Tibial artery (tissue), 4 donors: ENCODE measurements around the gene ITPR1.

ENCODE experiments used
- DNase-seq, 2 donors: peaks; one replicate each; pipeline ENCODE4 v3.0.0-alpha.2; 2019
- H3K27ac ChIP-seq, 2 donors: fragments of 200-600 bp; sonication (generic) in 1 of 2; 1 replicate in 1 of 2; 2 replicates in 1 of 2; pipeline ENCODE4 v1.5.1; 2018 to 2019; ENCODE audit warnings: mild to moderate bottlenecking in 1 of 2
- H3K27me3 ChIP-seq, 2 donors: fragments of 200-600 bp; sonication (generic) in 1 of 2; one replicate each; pipeline versions ENCODE4 v1.5.1 to v1.6.0; 2016 to 2019
- H3K36me3 ChIP-seq, 3 donors: fragments of 200-600 bp; sonication (generic) in 2 of 3; one replicate each; pipeline ENCODE4 v1.5.1; 2016 to 2019; ENCODE audit warnings: mild to moderate bottlenecking in 2 of 3
- H3K4me1 ChIP-seq, 4 donors: fragments of 200-600 bp; sonication (generic) in 2 of 4; 1 replicate in 3 of 4; 2 replicates in 1 of 4; pipeline ENCODE4 v1.5.1; 2016 to 2019
- H3K4me3 ChIP-seq, 2 donors: fragments of 200-600 bp; sonication (generic) in 1 of 2; 1 replicate in 1 of 2; 2 replicates in 1 of 2; pipeline ENCODE4 v1.5.1; 2018 to 2019; ENCODE audit warnings: mild to moderate bottlenecking in 2 of 2
- H3K9me3 ChIP-seq, 3 donors: fragments of 200-600 bp; sonication (generic) in 1 of 3; one replicate each; pipeline ENCODE4 v1.5.1; 2016 to 2019
- CTCF ChIP-seq, 2 experiments: fragments of 200-600 bp in 1 of 2; fragments of 450-650 bp in 1 of 2; IDR thresholded peaks; one replicate each; pipeline ENCODE4 v1.5.1; 2017 to 2019; ENCODE audit warnings: antibody characterized with exemption in 2 of 2, mild to moderate bottlenecking in 1 of 2, moderate library complexity in 1 of 2
- intact Hi-C: fragments of 100-400 bp; cut with DNase I; formaldehyde crosslinking; loops from one replicate; pipeline ENCODE4 v1.15.0; 2023; ENCODE audit warnings: low total_unique reads

Gene ITPR1

GRCh38 chr3:4680227-4680691 lies 187.1 kb downstream of the ITPR1 start:
- Histone ChIP-seq H3K27me3 (no peaks in the 10 kb centered on the region), H3K27ac (no peak overlapping the region), H3K36me3 (peaks cover 56 to 90% (median 86%) of the 10 kb centered on the region in 3 donors), H3K9me3 (no peaks in the 10 kb centered on the region), H3K4me3 (no peak overlapping the region), H3K4me1 (no peaks in the 10 kb centered on the region)
- no peak for DNase-seq
- TF ChIP-seq CTCF (IDR thresholded peaks at IDR 0.05) = no peak
- intact Hi-C loops = no loop called here

DNA sequence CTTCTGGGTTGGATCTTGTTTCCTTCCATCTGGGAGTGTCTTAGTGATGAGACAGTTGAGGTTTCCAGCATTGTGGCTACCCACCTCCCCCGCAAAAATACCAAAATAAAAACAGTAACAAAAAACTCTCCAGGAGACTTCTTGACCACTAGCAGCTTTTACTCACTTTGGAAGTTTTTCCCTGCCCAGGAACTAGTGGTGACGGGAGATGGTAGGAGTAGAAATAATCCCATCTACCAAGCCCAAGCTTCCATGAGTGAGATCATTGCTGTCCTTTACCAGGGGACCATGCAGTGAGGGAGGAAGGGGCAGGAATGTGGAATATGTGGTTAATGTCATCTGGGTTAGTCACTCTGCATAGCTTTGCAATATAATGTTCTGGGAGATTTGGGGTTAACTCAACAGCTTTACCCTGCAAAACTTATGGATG lies 187.7 kb downstream of the ITPR1 start:
- Histone ChIP-seq H3K4me1 (no peaks in the 10 kb centered on the region), H3K27ac (no peak overlapping the region), H3K27me3 (no peaks in the 10 kb centered on the region), H3K4me3 (no peak overlapping the region), H3K9me3 (no peaks in the 10 kb centered on the region), H3K36me3 (peaks cover 62 to 93% (median 86%) of the 10 kb centered on the region in 3 donors)
- no peak for DNase-seq
- intact Hi-C loops = no loop called here
- no peak for TF ChIP-seq CTCF (IDR thresholded peaks at IDR 0.05)

GRCh38 chr3:4681301-4681700 lies 188.2 kb downstream of the ITPR1 start:
- Histone ChIP-seq H3K36me3 (peaks cover 64 to 93% (median 88%) of the 10 kb centered on the region in 3 donors), H3K4me1 (no peaks in the 10 kb centered on the region), H3K27me3 (no peaks in the 10 kb centered on the region), H3K27ac (no peak overlapping the region), H3K4me3 (no peak overlapping the region), H3K9me3 (no peaks in the 10 kb centered on the region)
- no peak for DNase-seq
- intact Hi-C loops = no loop called here
- TF ChIP-seq CTCF (IDR thresholded peaks at IDR 0.05) = no peak

DNA sequence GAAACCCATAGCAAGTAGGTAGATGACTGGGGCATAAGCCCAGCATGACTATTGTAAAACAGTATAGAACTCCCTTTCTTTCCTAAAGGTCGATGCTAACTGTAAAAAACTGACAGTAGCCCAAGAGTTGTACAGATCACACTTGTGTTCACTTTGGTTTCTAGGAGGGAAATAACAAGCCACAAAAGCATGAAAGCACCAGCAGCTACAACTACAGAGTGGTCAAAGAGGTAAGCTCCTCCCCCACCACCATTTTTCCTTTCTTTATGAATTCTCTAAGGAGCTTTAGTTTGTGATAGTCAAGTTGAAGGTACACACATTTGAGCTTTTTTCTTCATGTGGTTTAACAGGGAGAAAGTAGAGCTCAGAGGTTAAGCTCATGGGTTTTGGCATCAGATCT lies 191.0 kb downstream of the ITPR1 start:
- DNase-seq = no peak
- intact Hi-C loops = no loop called here
- Histone ChIP-seq H3K27me3 (no peaks in the 10 kb centered on the region), H3K4me1 (no peaks in the 10 kb centered on the region), H3K36me3 (peaks cover 78 to 97% (median 91%) of the 10 kb centered on the region in 3 donors), H3K4me3 (no peak overlapping the region), H3K9me3 (no peaks in the 10 kb centered on the region), H3K27ac (no peak overlapping the region)
- TF ChIP-seq CTCF (IDR thresholded peaks at IDR 0.05) = no peak

GRCh38 chr3:4684976-4685375 lies 191.8 kb downstream of the ITPR1 start:
- H3K27ac ChIP-seq = no peak overlapping the region
- no peak for DNase-seq
- no peak for TF ChIP-seq CTCF (IDR thresholded peaks at IDR 0.05)
- H3K36me3 ChIP-seq = peaks cover 87 to 97% (median 92%) of the 10 kb centered on the region in 3 donors
- H3K9me3 ChIP-seq = no peaks in the 10 kb centered on the region
- H3K27me3 ChIP-seq = no peaks in the 10 kb centered on the region
- no peak overlapping the region for H3K4me3 ChIP-seq
- intact Hi-C loops = no loop called here
- H3K4me1 ChIP-seq = no peaks in the 10 kb centered on the region
